Fibroblast of upper back skin (primary cell): Measurements from ENCODE around the gene ACSF3.

Experiments used
- DNase-seq: peaks from one replicate; pipeline ENCODE4 v3.0.0-alpha.2; 2013

The ACSF3 gene

DNA sequence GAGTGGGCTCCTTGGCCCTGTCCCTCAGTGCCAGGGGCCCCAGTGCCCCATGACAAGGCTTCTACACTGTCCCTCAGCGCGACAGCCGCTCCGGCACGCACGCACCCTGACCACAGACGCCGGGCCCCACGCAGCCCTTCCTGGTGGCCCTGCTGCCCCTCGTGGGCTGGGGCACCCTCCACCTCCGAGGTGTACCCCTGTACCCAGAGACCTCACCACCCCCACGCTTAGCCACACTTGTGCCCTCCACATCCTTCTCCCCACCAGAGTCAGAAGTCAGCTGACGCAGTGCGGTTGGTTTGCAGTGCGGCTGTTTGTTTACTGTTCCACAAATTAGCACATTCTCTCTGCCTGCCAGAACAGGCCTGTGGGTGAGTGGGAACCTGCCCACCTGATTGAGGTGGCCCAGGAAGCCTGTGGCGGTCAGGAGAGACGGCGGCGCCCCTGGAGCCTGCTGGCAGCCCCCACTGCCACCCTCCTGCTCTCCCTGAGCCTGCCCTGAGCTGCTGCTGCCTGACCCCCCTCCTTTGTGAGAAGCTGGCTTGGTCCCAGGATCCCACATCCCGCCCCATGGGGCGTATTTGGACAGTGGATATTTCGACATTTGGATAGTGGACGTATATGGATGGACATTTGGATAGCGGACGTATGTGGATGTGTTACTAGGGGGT lies 39.9 kb downstream of the ACSF3 start:
- DNase-seq: no peak

- DNase-seq: no peak
These were observed 40.6 kb downstream of the ACSF3 start for GRCh38 chr16:89134269-89134668.

DNA sequence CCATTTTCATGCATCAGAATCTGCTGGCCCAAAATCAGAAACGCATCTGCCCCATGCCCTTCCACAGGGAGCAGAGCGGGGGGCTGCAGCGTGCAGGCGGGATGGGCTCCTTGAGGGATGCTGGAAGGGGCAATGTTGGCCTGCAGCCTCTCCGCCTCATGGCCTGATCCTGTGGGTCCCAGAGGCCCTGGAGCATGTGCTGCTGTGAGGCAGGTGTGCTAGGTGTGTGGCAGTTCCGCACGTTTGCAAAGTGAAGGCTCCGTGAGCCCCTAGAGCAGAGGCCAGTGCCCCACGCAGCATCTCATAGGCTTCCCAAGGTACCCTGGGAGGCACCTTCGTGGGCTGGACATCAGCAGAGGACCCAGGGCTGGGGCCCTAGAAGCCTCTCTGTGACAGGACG lies 41.5 kb downstream of the ACSF3 start:
- no peak for DNase-seq

DNA sequence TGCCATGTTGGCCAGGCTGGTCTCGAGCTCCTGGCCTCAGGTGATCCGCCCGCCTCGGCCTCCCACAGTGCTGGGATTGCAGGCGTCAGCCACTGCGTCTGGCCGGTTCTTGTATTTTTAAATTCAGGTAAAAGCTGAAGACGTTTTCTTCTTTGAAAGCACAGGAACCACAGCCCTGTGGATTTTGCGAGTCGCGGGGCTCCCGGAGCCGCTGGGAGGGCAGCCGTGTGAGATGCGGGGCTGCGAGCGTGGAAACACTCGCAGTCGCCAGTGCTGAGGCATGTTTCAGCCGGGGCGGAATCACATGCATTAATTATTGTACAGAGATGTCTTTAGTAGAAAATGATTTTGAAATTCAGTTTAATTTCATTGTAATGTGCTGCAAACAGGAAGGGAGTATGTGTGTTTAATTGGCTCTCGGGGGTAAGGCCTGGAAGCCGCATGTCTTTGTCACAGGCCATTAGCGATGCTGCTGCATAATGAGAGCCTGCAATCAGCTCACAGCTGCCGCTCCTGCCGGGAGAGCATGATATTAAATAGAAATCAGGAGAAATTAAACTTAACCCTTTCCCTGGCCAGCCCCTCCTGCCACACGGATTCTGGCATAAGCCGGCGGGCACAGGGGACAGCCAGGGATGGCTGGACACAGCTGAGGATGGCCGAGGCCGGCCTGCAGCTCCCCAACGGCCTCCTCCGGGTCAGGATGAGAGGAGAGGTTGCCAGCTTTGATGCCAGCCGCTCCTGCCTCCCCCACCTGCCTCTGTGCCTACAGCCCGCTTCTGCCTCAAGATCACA lies 42.5 kb downstream of the ACSF3 start:
- no peak for DNase-seq

- no peak for DNase-seq
These were observed 43.3 kb downstream of the ACSF3 start for GRCh38 chr16:89136931-89137330.

DNA sequence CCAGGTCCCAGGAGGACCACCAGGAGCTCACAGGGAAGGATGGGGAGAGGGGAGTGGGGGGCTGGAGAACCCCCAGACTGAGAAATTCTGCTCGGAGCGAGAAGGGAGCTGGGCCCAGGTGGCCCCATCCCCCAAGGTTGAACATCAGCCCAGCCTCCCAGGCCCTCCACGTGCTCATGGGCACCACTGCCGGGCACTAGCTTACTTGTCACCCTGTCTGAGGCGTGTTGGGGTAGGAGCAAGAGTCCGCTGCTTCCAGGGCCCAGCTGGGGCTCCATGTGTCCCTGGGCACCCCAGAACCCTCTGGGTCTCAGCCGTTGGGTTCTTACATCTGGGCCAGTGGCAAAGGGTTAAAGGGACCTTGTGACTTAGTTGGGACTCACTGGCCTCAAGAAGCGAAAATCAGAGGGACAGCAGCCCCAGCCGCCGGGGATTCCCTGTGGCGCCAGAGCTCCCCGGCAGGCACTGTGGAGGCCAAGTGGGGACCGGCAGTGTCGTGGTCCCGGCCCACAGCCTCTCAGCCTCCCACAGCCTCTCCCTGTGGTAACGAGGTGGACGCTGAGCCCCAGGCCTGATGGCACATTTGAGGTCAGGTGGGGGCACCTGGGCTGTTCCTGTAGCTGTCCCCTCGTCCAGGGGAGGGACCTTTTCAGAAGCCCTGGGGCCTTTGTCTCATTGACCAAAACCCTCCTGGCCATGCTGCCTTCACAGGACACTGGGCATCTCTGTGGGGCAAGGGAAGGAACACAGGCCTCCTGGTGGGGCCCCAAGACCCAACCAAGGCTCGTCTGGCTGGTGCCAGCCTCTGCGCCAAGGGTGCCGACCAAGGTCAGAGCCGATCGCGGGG lies 44.2 kb downstream of the ACSF3 start:
- no peak for DNase-seq

GRCh38 chr16:89138513-89138795 lies 44.8 kb downstream of the ACSF3 start:
- DNase-seq: no peak

GRCh38 chr16:89138843-89139520 lies 45.3 kb downstream of the ACSF3 start:
- DNase-seq: no peak

GRCh38 chr16:89139907-89140361 lies 46.3 kb downstream of the ACSF3 start:
- DNase-seq: no peak

DNA sequence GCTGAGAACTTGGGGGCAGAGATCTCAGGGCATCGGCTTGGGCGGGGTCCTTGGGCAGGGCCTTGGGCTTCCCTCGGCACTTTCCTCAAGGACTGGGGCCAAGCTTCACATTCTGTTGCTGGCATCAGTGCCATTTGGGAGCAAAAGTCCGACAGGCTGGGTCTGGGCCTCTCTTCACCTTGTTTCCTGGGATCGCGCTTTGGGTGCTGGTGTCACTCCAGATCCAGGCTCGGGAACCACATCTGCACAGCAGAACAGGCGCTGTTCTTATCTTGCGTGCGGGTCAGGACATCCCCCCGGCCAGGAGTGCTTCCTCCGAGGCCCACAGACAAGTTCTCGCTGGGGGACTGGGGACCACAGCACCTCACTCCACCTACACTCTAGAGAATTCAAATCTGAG lies 46.7 kb downstream of the ACSF3 start:
- no peak for DNase-seq

GRCh38 chr16:89140981-89141883 lies 47.6 kb downstream of the ACSF3 start:
- no peak for DNase-seq

- no peak for DNase-seq
These were observed 48.2 kb downstream of the ACSF3 start for GRCh38 chr16:89141884-89142267.

- DNase-seq: no peak
These were observed 49.0 kb downstream of the ACSF3 start for GRCh38 chr16:89142474-89143195.

DNA sequence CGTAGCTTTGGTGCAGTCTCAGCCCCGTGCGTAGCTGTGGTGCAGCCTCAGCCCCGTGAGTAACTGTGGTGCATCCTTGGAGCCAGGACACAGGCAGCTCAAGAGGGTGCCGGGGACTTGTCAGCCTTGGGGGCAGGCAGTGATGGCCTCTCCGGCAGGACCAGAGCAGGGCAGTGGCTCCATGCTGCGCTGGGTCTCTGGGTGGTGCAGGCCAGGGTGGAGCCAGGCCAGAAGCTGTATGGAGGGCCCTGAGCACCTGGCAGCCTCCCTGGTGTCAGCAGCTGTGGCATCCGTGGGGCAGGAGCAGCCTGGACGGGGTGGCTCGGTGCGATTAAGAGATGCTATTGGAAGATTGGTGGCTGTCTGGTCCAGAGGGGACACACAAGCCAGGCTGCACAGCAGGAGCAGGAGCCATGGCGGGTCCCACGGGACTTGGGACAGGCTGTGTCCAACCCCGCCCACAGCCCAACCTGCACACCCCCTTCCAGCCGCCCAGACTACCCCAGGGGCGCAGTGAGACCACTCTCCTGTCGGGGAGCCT lies 49.6 kb downstream of the ACSF3 start:
- DNase-seq: no peak

GRCh38 chr16:89143911-89144675 lies 50.4 kb downstream of the ACSF3 start:
- DNase-seq: no peak

DNA sequence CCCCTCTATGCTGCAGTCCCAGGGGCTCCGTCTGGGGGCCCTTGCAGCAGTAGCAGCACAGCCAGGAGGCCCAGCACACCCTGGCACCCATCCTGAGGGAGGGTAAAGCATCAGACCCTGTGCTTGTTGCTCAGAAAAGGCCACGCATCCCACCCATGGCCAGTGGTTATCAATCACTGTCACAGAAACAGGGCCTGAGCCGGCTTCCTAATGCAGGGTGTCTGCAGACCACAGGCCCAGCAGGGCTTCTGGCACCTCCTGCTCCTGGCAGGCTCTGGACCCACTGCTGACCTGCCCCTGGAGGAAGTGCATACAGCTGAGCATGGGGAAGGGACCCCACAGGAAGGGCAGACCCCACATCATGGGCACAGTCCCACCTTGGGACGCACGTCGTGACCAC lies 51.0 kb downstream of the ACSF3 start:
- DNase-seq: no peak

DNA sequence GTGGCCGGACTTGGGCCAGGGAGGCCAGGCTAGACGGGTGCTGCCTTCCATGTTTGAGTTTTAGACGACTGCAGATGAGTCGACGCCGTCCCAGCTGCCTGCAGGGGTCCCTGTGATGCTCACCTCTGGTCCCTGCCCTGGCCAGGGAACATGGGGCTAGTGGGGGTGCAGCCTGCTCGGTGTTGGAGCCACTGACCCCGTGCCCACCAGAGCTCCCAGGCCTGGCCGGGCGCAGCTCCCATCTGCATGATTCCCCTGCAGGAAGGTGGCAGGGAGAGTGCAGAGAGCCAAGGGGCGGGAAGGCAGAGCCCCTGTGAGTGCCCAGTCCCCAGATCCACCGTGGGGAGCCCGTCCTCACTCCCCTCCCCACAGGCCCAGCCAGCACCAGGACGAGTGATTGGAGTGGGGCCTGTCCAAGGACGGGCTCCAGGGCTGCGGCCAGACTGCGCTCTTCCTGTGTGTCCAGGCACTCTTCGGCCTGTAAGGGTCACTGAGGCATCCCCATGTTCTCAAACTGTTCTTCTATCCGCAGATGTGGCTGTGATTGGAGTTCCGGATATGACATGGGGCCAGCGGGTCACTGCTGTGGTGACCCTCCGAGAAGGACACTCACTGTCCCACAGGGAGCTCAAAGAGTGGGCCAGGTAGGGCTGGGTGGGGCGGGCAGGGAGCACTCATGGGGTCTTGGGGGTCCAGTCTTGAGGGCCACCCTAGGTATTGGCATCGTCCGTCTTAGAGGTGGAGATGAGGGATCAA lies 51.9 kb downstream of the ACSF3 start:
- no peak for DNase-seq

DNA sequence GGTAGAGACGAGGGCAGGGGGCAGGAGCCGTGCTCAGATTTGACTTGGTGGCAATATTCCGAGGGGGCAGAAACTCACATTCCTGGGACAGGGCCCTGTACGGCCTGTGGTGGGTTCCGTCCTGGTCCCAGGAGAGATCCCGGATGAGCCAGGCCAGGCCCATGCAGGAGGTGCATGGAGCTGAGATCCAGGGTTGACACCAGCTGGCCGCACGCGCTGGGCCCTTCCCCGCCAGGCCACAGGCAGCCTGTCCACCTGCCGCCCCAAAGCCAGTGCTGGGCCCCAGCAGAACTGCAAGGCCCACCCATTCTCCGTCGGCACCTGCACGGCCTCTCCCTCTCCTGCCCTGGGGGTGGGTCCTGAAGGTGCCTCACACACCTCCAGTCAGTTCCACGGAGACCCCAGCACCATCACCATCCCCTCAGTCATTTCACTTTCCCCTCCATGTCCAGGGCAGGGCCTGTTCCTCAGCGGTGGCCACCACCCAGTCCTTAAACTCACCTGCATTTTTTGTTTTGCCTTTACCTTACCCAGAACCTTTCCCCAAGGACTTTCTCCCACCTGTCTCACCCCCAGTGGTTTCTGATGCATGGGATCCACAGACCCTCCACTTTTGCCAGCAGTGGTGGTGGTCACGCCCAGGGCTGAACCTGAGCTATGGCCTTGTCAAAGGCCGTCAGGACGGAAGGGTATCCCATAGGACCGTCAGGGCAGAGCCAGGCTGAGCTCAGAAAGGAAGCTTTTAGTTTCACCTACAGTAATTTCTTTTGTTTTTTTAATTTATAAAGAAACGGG lies 52.8 kb downstream of the ACSF3 start:
- no peak for DNase-seq
